GM21717 (cell line): ENCODE measurements around the gene MOB3A.
A peak's percentile ranks its signal among the peaks of the same experiment; 100 is the strongest.
"Not testable (repeated sequence)": the region's sequence is repeated elsewhere in the genome, so short reads cannot be mapped to it uniquely, and the experiment has no call there.

Experiments
- ATAC-seq: cut with Tn5 transposase; IDR thresholded peaks from one replicate; pipeline ENCODE4 v1.9.1; 2021; ENCODE audit warnings: mild to moderate bottlenecking, moderate library complexity; ENCODE audit not compliant: unreplicated experiment

MOB3A gene

GRCh38 chr19:2096034-2096479 is at the start of gene MOB3A:
Gene MOB3A (minus strand): TSS chr19:2096326. CDS start chr19:2078560, 17,766 bp downstream.
- peak; percentile 29 for ATAC-seq

- no peak for ATAC-seq
These were observed 49.7 kb upstream of the MOB3A start for GRCh38 chr19:2145831-2146241.

- no peak for ATAC-seq
These were observed 48.1 kb upstream of the MOB3A start for GRCh38 chr19:2144190-2144589.

- no peak for ATAC-seq
These were observed 46.2 kb upstream of the MOB3A start for GRCh38 chr19:2142173-2142829.

- ATAC-seq, result no peak
These were observed 44.0 kb upstream of the MOB3A start for GRCh38 chr19:2140138-2140569.

- ATAC-seq, result no peak
These were observed 43.4 kb upstream of the MOB3A start for GRCh38 chr19:2139385-2140137.

- ATAC-seq, result no peak
These were observed 42.1 kb upstream of the MOB3A start for GRCh38 chr19:2138061-2138728.

- ATAC-seq, result no peak
These were observed 40.7 kb upstream of the MOB3A start for GRCh38 chr19:2136796-2137195.

- no peak for ATAC-seq
These were observed 39.6 kb upstream of the MOB3A start for GRCh38 chr19:2135474-2136402.

GRCh38 chr19:2132731-2133490 is 36.8 kb upstream of the MOB3A start:
- no peak for ATAC-seq

GRCh38 chr19:2132191-2132590 is 36.1 kb upstream of the MOB3A start:
- ATAC-seq, result no peak

GRCh38 chr19:2131012-2131975 is 35.2 kb upstream of the MOB3A start:
- not testable (repeated sequence) for ATAC-seq

GRCh38 chr19:2129892-2130770 is 34.0 kb upstream of the MOB3A start:
- ATAC-seq, result no peak

GRCh38 chr19:2129486-2129885 is 33.4 kb upstream of the MOB3A start:
- ATAC-seq, result no peak

- ATAC-seq, result no peak
These were observed 32.9 kb upstream of the MOB3A start for GRCh38 chr19:2129022-2129421.

- not testable (repeated sequence) for ATAC-seq
These were observed 32.1 kb upstream of the MOB3A start for GRCh38 chr19:2128252-2128651.

- no peak for ATAC-seq
These were observed 31.6 kb upstream of the MOB3A start for GRCh38 chr19:2127758-2128157.
